Suprapubic skin (tissue), 3 donors: Measurements from ENCODE around the gene ICAM1.

Source experiments
- CTCF ChIP-seq, 2 donors: fragments of 200-600 bp in 1 of 2; fragments of 450-650 bp in 1 of 2; sonication (generic) in 1 of 2; IDR thresholded peaks; one replicate each; pipeline ENCODE4 v1.5.1; 2016 to 2019; ENCODE audit warnings: antibody characterized with exemption in 2 of 2, mild to moderate bottlenecking in 1 of 2, moderate library complexity in 1 of 2
- POLR2AphosphoS5 ChIP-seq, 3 donors: sonication (generic); formaldehyde crosslinking; IDR thresholded peaks; one replicate each; pipeline ENCODE4 v1.6.1; 2017; ENCODE audit warnings: antibody characterized with exemption in 3 of 3

GRCh38 chr19:10224337-10224736 is 46.6 kb upstream of the ICAM1 start:
- TF ChIP-seq POLR2AphosphoS5 (IDR thresholded peaks at IDR 0.05) (no peak), CTCF (IDR thresholded peaks at IDR 0.05) (no peak)
